K562 (cell line): Measurements from ENCODE around the gene GBP5. TPM values are rescaled to one million over a fixed set of nuclear protein-coding genes. Genes with fewer than 3 reads are reported as not detected.

Experiments
- ATAC-seq: fragments of 200-7000 bp; cut with Tn5 transposase; 3 replicates; pipeline ENCODE4 v1.9.1; 2020; ENCODE audit warnings: moderate library complexity
- BruUV-seq: library from RNA; stranded (reverse); fragments of 400-500 nt; replicated peaks from 2 replicates; lab custom pipeline; 2021; lab: Mats Ljungman, UMichigan
- CTCF ChIA-PET: fragments of 300-600 bp; formaldehyde crosslinking; extraction: SDS; loops from one replicate; lab custom pipeline; 2021; ENCODE audit warnings: low intra/inter-chr PET ratio; lab: Yijun Ruan, JAX
- POLR2A ChIA-PET: fragments of 300-600, 350-650 bp; sonication (Branson Sonifier 250); formaldehyde crosslinking; extraction: SDS; loops from one replicate; lab custom pipeline; 2021; ENCODE audit warnings: antibody characterized with exemption, inconsistent platforms; lab: Yijun Ruan, JAX
- DNase-seq, 4 experiments: peaks; one replicate each; pipeline versions ENCODE4 v3.0.0 to v3.0.0-alpha.2; 2011 to 2018; ENCODE audit warnings: low spot score in 3 of 4, mixed read lengths in 3 of 4; ENCODE audit errors: extremely low read depth in 1 of 4
- FAIRE-seq: peaks from 2 replicates; lab custom pipeline; 2011; peaks lifted over from hg19 to GRCh38; lab: Jason Lieb, UNC
- H2AFZ ChIP-seq: 2 replicates; pipeline ENCODE4 v1.6.0; 2011; ENCODE audit warnings: low read depth, low read length, control low read depth, inconsistent platforms
- H3K27ac ChIP-seq: fragments of 200-600 bp; 3 replicates; pipeline ENCODE4 v1.8.0; 2011; ENCODE audit warnings: low read depth, mild to moderate bottlenecking, control low read depth, inconsistent platforms, low read length, moderate library complexity, mixed read lengths; ENCODE audit errors: extremely low read depth
- H3K27me3 ChIP-seq, 2 experiments: fragments of 300-600 bp in 1 of 2; 2 replicates in 1 of 2; 3 replicates in 1 of 2; pipeline versions ENCODE4 v1.6.0 to v1.8.0; 2011; ENCODE audit warnings: inconsistent platforms in 2 of 2, low read length in 2 of 2, mild to moderate bottlenecking in 1 of 2, mixed read lengths in 1 of 2, moderate library complexity in 1 of 2; ENCODE audit not compliant: control insufficient read depth in 2 of 2, insufficient read depth in 2 of 2
- H3K36me3 ChIP-seq: fragments of 300-600 bp; 3 replicates; pipeline ENCODE4 v1.8.0; 2011; ENCODE audit warnings: mild to moderate bottlenecking, low read length, inconsistent platforms; ENCODE audit not compliant: control insufficient read depth, insufficient read depth
- H3K4me1 ChIP-seq, 2 experiments: fragments of 200-600 bp in 1 of 2; replicated peaks in 1 of 2; 2 replicates in 1 of 2; 3 replicates in 1 of 2; pipeline versions ENCODE4 v1.5.1 to v1.8.0; 2011; ENCODE audit warnings: inconsistent platforms in 2 of 2, low read length in 2 of 2, mild to moderate bottlenecking in 1 of 2, mixed read lengths in 1 of 2, moderate library complexity in 1 of 2; ENCODE audit not compliant: control insufficient read depth in 2 of 2, insufficient read depth in 2 of 2
- H3K4me2 ChIP-seq: 2 replicates; pipeline ENCODE4 v1.6.1; 2011; ENCODE audit warnings: low read length, control low read depth, inconsistent platforms, mixed read lengths; ENCODE audit not compliant: insufficient read depth
- H3K4me3 ChIP-seq: fragments of 200-600 bp; sonication (generic), shearing (Covaris generic); 2 replicates; pipeline ENCODE4 v1.5.1; 2016; ENCODE audit warnings: control low read depth, inconsistent platforms
- H3K79me2 ChIP-seq: fragments of 200-600 bp; 3 replicates; pipeline ENCODE4 v1.8.0; 2011; ENCODE audit warnings: low read length, inconsistent platforms; ENCODE audit not compliant: control insufficient read depth, insufficient read depth
- H3K9ac ChIP-seq, 2 experiments: 2 replicates each; pipeline versions ENCODE4 v1.6.0 to v1.6.1; 2011; ENCODE audit warnings: low read depth in 2 of 2, low read length in 2 of 2, control low read depth in 1 of 2, inconsistent platforms in 1 of 2, mild to moderate bottlenecking in 1 of 2, mixed read lengths in 1 of 2; ENCODE audit not compliant: insufficient read depth in 1 of 2
- H3K9me1 ChIP-seq: one replicate; pipeline ENCODE4 v1.6.0; 2011; ENCODE audit warnings: inconsistent platforms, mild to moderate bottlenecking, low read length, moderate library complexity; ENCODE audit not compliant: control insufficient read depth, insufficient read depth
- H3K9me3 ChIP-seq: replicated peaks from 2 replicates; pipeline ENCODE4 v1.5.1; 2011; ENCODE audit warnings: low read depth, low read length, inconsistent platforms; ENCODE audit not compliant: control insufficient read depth, insufficient read depth
- H4K20me1 ChIP-seq: replicated peaks from 2 replicates; pipeline ENCODE4 v1.6.1; 2011; ENCODE audit warnings: low read length, inconsistent platforms, mixed read lengths; ENCODE audit not compliant: control insufficient read depth, insufficient read depth
- CTCF ChIP-seq, 3 experiments: IDR thresholded peaks in 2 of 3; conservative IDR thresholded peaks in 1 of 3; 2 replicates each; pipeline ENCODE4 v1.5.1; 2011 to 2012; ENCODE audit warnings: low read length in 3 of 3, mild to moderate bottlenecking in 3 of 3, control low read depth in 2 of 3, improper control_type of control experiment in 1 of 3, inconsistent platforms in 1 of 3, low read depth in 1 of 3, mixed read lengths in 1 of 3, moderate library complexity in 1 of 3; ENCODE audit not compliant: insufficient read depth in 2 of 3
- HLTF ChIP-seq: fragments of 450-650 bp; IDR thresholded peaks from 2 replicates; pipeline ENCODE4 v1.6.1; 2016
- RAD21 ChIP-seq, 2 experiments: fragments of 250-450 bp in 1 of 2; fragments of 450-650 bp in 1 of 2; sonication (Bioruptor Pico) in 1 of 2; formaldehyde crosslinking in 1 of 2; IDR thresholded peaks in 1 of 2; conservative IDR thresholded peaks in 1 of 2; 2 replicates each; pipeline versions ENCODE4 v1.4.0 to v1.8.0; 2020 to 2022; ENCODE audit warnings: mild to moderate bottlenecking in 2 of 2, moderate library complexity in 1 of 2
- REST ChIP-seq, 2 experiments: fragments of 450-650 bp; formaldehyde crosslinking in 1 of 2; IDR thresholded peaks; 2 replicates each; pipeline versions ENCODE4 v1.4.0 to v1.6.1; 2014 to 2020; ENCODE audit warnings: mild to moderate bottlenecking in 2 of 2, borderline replicate concordance in 1 of 2, low read depth in 1 of 2
- SMAD3 ChIP-seq: fragments of 450-650 bp; formaldehyde crosslinking; conservative IDR thresholded peaks from 2 replicates; pipeline ENCODE4 v1.4.0; 2020; ENCODE audit warnings: mild to moderate bottlenecking
- XRCC4 ChIP-seq: IDR thresholded peaks from one replicate; pipeline ENCODE4 v1.6.1; 2011; ENCODE audit not compliant: insufficient read depth, insufficient read length; ENCODE audit errors: extremely low read depth
- ZNF384 ChIP-seq: IDR thresholded peaks from 2 replicates; pipeline ENCODE4 v1.6.1; 2012; ENCODE audit warnings: low read depth, low read length, improper control_type of control experiment
- WGBS: fragments of 100-300 bp; shearing (Covaris generic); methylation state at CpG from one replicate; pipeline ENCODE4 v1.1.6; 2016; ENCODE audit warnings: low coverage, mixed read lengths; ENCODE audit not compliant: insufficient coverage; ENCODE audit errors: missing lambda C conversion rate; 5-methylcytosine and 5-hydroxymethylcytosine counted together
- in situ Hi-C: fragments of 300-500 bp; cut with MboI; formaldehyde crosslinking; loops from 4 replicates; pipeline ENCODE4 v1.15.0; 2018; ENCODE audit warnings: inconsistent platforms, mixed read lengths
- intact Hi-C: fragments of 100-400 bp; cut with micrococcal nuclease; formaldehyde crosslinking; loops from 2 replicates; pipeline ENCODE4 v1.14.2; 2022
- polyA plus RNA-seq, 8 experiments: library from polyadenylated mRNA; depleted of rRNA in 4 of 8; stranded (reverse) in 5 of 8; unstranded in 3 of 8; fragments of >200 nt; fragmentation: Nextera tagmentation in 2 of 8; fragmentation: Illumina TruSeq in 1 of 8; extraction: Ambion mirVana in 2 of 8; extraction: Trizol in 1 of 8; gene quantifications; 2 replicates each; pipeline versions ENCODE4 v1.2.1 to v1.2.3, GENCODE V29; 2011 to 2014; ENCODE audit warnings: inconsistent platforms in 1 of 8, missing spikeins in 1 of 8
- total RNA-seq, 7 experiments: library from RNA; depleted of rRNA in 6 of 7; stranded (reverse); fragments of >200 nt in 6 of 7; fragmentation: Illumina TruSeq in 2 of 7; extraction: Trizol in 2 of 7; gene quantifications; 2 replicates each; pipeline versions ENCODE4 v1.2.1 to v1.2.3, GENCODE V29; 2011 to 2021; ENCODE audit warnings: low replicate concordance in 1 of 7

GBP5 gene
- total and polyA plus RNA-seq, 9 of the 15 experiments (the other 6 are each of a cell fraction or from before 2014, with no cell fraction given) = 0.23 to 0.91 (median 0.57) TPM

- 0 out of 3 replicates have a peak, but pooled peaks have one; percentile 37 for ATAC-seq
- in situ Hi-C loops (no loop called here), intact Hi-C loops (loop anchor here (5.0 kb wide), 1 partner anchor 189 kb away; no protein-coding TSS in a partner anchor)
- WGBS = 3% methylated on average over 3 of the region's 3 CpGs
- no peaks in the 10 kb centered on the region for H3K36me3 ChIP-seq
- BruUV-seq = no TSS peak
- POLR2A ChIA-PET = no interaction called here
- H4K20me1 ChIP-seq = no peaks in the 10 kb centered on the region
- no peaks in the 10 kb centered on the region for H3K9me1 ChIP-seq
- TF ChIP-seq ZNF384 (peak; percentile 43; the same call in 1 of the 2 replicates), XRCC4 (no peak), HLTF (no peak), REST (IDR thresholded peaks at IDR 0.05; ENCODE audit: borderline replicate concordance) (peak; percentile 24; the same call in 1 of the 2 replicates), REST (CRISPR knock-in tag; IDR thresholded peaks at IDR 0.05; ENCODE audit: low read depth) (no peak), SMAD3 (CRISPR knock-in tag) (no peak), CTCF (IDR thresholded peaks at IDR 0.05 in 2 of 3, conservative IDR thresholded peaks at IDR 0.05 in 1 of 3; ENCODE audit: insufficient read depth in 2 of 3, low read depth in 1 of 3, low read length in 3 of 3) (peak; percentile 17 to 25 (median 18); a peak in 2 of 6 replicates), RAD21 (CRISPR knock-in tag; conservative IDR thresholded peaks at IDR 0.05 in 1 of 2, IDR thresholded peaks at IDR 0.05 in 1 of 2) (peak; percentile 46 to 56; a peak in 3 of 4 replicates)
- no peak overlapping the region for H3K27ac ChIP-seq
- no peak overlapping the region for H2AFZ ChIP-seq
- peak; percentile 48 for FAIRE-seq
- H3K79me2 ChIP-seq = no peaks in the 10 kb centered on the region
- H3K4me3 ChIP-seq = no peak overlapping the region
- CTCF ChIA-PET = no interaction called here
- H3K4me1 ChIP-seq = peaks cover 0 to 4% of the 10 kb centered on the region in 2 experiments; a peak in 1 of 5 replicates
- H3K9ac ChIP-seq = no peak overlapping the region
- H3K27me3 ChIP-seq = no peaks in the 10 kb centered on the region
- H3K9me3 ChIP-seq = no peaks in the 10 kb centered on the region
- peak in 1 of 4 experiments; percentile 3 for DNase-seq
- H3K4me2 ChIP-seq = no peak overlapping the region
Observed at GRCh38 chr1:89276690-89277089, 4.0 kb upstream of the GBP5 start.
